OCI-M1 (cell line): ENCODE data around the gene HHATL.

Experiments
- DNase-seq: peaks from one replicate; lab custom pipeline; 2025; lab: John Stamatoyannopoulos, UW

The HHATL gene, protein sequence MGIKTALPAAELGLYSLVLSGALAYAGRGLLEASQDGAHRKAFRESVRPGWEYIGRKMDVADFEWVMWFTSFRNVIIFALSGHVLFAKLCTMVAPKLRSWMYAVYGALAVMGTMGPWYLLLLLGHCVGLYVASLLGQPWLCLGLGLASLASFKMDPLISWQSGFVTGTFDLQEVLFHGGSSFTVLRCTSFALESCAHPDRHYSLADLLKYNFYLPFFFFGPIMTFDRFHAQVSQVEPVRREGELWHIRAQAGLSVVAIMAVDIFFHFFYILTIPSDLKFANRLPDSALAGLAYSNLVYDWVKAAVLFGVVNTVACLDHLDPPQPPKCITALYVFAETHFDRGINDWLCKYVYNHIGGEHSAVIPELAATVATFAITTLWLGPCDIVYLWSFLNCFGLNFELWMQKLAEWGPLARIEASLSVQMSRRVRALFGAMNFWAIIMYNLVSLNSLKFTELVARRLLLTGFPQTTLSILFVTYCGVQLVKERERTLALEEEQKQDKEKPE

DNA sequence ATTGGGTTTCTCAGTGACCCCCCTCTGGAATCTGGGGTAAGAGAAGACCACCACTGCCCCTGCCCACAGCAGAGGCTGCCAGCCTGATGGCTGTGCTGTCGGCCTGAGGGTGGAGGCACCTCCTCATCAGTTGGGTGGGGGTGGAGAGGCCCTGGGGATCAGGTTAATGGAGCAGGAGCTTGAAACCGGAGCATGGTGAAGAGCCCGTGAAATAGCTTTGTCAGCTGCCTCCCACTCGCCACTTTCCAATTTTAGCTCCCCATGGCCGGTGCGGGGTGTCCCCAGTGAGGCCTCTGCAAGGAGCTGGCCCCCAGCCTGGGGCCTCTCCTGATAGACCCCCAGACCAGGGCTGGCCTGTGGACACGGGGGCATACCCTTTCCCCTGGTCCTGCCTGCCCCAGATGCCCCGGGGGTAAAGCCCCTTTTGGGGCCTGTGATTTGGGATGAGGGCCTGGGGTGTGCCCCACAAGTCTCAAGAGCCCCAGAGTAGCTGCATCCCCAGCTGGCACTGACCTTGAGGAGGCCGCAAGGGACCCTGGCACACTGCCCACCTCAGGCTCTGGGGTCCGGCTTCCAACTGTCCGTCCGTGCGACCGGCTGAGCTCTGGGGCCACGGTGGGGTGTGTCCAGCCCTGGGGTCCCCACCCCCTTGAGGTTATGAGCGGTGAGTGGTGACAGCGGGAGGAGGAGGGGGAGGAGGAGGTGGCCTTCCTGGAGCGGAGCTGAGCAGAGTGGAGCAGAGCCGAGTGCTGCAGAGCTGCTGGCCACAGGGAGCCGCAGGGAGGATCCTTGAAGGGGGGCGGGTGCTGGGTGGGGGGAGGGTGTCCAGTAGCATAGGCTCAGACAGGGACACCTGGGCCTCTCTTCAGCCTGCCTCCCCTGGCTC is at the start of gene HHATL:
TSS of gene HHATL (minus strand) at position 733 of the 886 bp plus-strand sequence. CDS start 1,972 bp downstream, outside the sequence.
- no peak for DNase-seq

DNA sequence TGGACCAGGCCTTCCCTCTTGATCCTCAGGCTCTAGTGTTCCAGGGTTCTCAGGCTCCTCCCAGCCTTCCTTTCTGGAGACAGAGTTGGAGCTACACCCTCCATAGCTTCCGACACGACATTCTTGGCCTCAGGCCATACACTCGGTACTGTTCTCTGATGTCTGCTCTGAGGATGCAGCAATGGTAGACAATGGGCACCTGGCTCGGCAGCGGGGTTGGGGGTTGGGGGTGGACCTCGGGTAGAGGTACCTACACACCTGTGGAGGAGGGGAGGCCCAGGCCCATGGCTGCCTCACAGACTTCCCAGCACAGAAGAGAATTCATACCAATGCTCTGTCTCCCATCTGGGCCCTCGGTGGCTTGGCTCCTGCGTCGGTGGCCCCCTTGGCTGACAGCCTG is 49.0 kb upstream of the HHATL start:
- no peak for DNase-seq

DNA sequence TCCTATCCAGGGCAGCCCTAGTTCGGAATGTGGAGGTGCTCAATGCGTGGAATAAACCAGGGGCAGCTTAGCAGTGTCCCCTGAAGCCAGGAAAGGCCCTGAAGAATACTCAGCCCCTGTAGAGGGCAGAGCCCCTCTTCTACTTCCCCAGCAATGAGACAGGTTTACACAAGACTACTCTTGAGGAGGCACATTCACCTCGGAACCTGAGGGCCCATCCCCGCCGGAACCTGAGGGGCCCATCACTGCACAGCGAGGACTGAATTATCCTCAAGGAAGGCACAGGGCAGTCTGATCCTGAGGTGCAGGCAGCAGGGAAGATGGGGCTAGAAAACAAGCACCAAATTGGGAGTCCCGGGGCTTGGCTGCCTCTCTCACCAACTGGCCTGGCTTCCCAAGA is 48.2 kb upstream of the HHATL start:
- DNase-seq, result no peak

DNA sequence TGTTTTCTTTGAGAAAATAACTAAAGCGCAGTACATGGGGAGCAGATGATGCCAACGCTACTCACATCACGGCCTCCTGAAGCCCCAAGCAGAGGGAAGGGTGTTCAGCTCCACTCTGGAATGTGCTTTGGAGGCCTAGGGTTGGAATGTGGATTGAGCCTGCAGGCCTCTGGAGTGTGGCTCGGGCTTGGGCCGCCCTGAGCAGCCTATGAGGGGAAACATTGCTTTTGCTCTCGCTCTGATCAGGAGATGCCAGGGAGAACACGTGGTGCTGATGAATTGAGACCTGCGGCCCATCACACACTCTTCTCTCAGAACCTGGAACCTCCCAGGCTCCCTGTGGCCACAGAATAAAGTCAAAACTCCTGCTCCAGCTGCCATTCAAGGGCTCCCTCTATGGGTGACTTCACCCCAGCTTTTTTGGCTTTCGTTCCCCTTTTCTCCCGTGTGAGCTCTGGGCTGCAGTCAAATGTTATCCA is 47.2 kb upstream of the HHATL start:
- DNase-seq, result peak; percentile 68

DNA sequence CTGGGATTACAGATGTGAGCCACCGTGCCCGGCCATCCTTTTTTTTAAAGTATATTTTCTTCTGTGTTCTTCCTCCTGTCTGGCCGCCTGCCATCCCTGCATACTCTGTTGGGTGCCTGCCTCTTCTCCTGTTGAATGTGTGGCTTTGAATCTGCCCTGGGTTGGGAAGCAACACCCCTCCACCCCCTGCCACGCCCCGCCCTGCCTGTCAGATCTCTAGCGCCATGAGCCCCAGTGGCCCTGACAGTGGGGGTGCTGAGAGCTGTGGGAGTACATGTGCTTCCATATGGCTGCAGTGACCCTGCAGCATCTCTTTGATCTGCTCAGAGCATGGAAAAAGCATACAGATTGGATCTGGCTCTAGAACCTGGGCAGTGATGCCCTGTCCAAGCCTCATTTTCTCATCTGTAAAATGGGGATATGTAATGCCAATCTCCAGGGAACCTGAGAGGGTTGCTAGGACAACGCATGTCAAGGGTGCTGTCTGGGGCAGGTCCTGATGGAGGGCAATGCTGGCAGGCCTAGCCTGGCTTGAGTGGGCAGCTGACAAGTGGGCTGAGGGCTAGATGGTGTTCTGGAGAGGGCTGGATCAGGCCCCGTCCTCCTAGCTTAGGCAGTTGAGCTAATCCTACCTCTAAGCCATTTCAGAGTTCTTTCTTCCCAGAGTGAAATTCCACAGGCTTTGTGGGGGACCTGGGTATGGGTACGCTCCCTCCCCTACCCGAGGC is 46.6 kb upstream of the HHATL start:
- no peak for DNase-seq

DNA sequence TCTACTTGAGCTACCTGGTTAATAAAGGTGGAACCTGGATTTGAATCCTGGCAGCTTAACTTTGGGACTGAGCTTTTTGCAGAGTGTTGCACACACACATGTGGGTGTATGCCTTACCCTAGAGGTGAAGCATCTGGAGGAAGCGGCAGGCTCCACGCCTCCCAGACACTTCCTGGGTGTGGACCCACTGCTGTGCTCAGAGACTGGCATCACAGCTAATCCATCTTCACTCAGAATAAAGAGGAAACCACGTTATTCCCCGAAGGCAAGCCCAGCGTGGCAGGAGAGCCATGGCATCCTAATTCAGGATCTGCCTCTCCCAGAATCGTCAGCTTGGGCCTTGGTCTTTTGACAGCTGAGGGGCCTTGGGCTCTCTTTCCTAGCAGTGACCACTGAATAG is 45.0 kb upstream of the HHATL start:
- DNase-seq, result no peak

DNA sequence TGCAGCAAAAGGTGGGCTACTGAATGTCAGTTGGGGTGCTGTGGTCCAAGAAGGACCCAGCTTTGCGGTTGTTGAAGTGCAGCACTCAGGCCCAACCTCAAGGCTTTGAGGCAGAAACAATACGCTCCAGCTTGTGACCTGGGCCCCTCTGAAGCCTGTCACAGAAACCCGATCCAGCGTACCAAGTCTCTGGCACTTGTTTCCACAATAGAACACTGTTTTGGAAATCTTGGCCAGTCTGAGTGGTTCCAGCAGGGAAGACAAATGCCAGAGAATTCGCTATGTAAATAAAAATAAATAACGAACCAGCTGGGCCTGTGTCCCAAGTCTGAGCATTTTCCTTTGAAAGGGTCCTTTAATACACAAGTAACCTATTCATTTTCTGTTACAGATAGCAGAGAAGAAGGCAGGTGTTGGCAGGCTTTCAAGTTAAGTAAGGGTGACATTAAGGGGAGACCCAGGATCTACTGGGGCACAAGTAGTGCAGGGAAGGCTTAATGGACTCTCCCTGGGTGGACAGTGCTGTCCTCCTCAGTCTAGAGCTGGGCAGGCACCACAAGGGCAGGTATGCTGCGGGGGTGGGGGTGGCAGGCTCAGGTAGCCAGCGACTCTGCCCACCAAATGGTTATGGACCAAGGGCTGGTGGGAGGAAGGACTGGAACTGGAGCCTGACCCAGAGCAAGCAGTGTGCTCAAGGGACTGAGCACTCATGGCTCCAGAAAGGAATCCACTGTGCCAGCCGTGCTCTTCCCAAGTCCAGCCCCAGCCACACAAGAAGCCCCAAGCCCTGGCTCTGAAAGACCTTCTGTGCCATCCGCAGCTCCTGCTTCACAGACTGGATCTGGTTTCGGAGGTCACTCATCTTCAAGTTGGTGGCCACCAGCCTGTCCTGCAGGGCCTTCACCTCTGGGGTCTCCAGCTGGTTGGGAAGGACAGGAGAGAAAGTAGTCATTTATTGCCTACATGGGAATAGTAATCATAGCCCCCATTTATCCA is 44.2 kb upstream of the HHATL start:
- DNase-seq, result no peak

DNA sequence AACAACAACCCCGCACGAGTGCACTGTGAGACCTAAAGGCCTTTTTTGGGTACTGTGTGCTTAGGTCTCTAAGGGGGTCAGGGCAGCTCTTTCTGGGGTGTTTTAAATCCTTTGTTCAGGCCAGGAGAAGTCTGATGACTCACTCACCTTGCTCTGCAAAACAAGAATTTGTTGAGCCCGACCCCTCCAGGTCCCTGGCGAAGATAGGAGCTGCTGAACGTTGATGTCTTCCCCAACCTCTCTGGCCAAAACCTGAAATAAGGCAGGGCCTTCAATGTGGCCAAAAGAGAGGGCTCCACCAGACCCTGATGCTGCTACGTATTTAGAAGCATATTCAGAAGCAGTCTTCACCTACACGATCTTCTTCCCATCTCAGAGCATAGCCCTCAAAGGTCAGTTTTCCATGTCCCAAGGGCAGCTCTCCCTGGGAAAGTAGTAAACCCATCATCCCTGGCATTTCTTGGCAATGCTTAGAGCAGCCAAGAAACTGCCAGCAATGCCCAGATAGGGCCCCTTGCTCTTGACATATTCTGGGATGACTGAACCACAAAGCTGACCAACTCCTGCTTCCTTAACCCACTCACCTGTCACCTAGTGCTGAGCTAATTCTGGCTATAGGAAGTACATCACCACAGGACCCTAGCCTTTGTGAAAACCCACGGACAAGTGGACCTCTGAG is 43.3 kb upstream of the HHATL start:
- DNase-seq, result no peak

DNA sequence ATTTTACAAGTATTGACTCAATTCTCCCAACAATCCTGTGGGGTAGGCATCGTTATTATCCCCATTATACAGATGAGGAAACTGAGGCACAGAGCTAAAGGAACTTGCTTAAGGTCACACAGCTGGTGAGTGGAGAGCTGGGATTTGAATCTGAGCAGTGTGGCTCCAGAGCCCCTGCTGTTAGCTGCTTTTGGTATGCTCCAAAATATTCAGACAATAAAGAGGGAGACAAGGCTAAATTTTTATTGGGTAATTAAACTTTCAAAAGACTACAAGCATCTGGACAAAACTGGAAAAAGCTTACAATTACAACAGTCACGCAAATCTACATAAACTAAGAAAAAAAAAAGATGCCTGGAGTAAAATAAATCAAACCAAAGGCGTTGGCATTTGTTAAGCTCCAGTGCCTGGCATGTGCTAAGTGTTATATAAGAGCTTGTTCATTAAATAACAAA is 42.7 kb upstream of the HHATL start:
- no peak for DNase-seq

DNA sequence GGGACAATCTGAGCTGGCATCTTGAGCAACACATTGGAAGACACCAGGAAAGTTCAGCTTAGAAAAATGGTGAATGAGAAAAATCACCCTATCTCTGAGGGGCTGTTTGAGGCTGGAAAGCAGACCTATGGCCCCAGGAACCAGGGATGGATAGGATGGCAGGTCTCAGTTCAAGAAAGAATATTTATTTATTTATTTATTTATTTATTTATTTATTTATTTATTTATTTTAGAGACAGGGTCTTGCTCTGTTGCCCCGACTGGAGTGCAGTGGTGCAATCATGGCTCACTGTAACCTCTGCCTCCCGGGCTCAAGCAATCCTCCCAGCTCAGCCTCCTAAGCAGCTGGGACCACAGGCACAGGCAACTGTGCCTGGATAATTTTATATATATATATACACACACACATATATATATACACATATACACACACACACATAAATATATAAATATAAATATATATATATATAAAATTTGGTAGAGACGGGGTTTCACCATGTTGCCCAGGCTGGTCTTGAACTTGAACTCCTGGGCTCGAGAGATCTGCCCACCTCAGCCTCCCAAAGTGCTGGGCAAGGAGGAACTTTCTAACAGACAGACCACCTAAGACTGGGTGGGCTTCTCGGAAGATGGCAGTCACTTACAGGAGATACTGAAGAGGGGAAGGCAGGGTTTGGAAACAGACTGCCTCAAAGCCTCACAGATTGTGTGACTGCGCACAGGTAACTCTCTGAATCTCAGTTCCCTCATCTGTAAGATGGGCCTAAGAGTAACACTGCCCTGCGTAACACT is 40.8 kb upstream of the HHATL start:
- DNase-seq, result no peak

DNA sequence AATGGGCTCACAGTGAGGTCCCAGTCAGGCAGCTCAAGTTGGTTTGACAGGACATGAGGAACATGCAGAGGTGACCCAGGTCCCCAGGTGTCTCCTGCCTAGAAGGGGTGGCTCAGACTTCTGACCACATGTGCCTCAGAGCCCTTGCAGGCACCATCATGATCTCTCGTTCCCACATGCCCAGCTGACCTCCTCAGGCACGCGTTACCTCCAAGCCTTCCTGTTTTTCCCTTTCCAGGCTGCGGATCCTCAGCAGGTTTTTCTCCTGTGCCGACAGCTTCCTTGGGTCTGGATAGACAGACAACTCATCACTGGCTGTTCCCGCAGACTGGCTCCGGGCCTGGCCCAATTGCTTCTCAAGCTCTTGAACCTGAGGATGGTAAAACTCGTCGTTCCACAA is 40.1 kb upstream of the HHATL start:
- DNase-seq, result no peak

DNA sequence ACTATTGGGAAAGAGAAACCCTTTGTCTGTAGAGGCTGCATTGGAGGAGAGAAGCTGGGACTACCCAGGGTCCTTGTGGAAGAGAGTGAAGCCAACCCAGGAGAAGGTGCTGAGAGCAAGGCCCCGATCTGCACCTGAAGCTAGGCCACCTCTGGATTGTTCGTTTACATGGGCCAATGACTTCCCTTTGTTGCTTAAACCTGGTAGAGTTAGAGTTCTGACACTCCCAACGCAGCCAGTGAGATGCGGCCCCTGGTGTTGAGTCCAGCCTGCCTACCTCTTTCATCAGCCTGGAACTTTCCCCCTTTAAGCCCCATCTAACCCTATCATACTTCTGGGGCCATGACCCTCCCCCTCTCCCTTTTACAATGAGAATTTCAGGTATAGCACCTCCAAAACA is 39.7 kb upstream of the HHATL start:
- no peak for DNase-seq

DNA sequence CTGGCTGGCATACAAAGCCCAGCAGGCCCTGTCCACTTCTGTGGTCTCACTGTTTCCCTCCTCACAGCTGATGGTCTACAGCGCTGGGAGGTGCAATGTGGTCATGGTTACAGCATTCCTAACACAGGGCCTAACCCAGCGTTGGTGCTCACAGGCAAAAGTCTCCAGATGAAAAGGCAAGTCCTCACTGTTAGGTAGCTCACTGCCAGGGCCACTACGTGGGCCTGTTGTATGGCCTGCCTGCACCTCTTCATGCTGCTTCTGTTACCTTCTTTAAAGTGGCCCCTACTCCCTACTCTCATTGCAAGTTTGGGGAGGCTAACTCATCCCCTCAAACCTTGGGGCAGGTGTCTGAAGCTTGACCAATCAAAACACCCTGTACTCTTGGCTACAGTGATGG is 39.2 kb upstream of the HHATL start:
- DNase-seq, result no peak

DNA sequence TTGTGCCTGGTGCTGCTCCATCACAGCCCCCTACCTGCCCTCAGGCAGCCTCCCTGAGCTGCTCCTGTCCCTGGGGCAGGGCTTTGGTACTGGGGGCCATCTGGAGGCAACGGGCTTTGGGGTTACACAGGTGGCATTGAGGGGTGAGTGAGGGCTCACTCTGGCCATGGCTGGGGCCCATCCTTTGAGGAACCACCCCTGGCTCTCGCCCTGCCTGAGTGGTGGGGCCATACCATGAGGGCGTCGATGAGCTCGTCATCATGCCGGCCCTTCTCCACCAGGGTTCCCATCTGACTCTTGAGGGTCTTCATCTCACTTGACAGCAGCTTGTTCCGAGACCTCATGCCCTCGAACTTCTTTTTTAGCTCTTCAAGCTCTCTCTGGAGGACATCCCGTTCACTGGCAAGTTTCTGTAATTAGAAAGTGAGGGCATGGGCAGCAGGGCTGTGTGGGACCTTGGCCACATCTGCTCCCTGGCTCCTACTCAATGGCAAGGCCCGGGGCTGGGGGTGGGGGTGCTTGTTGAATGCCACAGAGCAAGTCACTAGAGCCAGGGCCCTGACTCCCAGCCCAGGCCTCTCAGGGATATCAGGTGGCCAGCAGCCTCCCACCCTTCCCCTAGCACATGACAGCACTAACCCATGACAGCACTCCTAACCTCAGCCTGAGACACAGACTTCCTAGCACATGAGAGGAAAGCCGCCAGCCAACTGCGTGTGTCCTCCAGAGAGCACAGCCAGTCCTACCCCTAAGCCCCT is 37.0 kb upstream of the HHATL start:
- peak; percentile 5 for DNase-seq

DNA sequence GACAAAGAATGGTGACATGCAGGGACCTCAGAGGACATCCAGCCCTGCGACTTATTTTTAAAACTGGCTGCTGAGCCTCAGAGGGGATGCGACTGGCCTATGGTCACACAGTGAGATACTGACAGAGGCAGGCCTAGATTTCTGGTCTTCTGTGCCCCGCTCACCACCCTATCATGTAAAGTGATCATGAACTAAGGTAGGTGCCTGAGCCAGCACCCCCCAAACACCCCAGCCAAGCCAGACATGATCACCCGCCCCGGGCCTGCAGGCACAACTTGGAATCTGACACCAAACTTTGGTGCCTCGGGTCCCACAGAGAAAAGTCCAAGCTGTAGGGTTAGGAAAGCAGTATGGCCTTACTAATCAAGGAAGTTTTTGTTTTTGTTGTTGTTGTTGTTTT is 33.9 kb upstream of the HHATL start:
- DNase-seq, result no peak

DNA sequence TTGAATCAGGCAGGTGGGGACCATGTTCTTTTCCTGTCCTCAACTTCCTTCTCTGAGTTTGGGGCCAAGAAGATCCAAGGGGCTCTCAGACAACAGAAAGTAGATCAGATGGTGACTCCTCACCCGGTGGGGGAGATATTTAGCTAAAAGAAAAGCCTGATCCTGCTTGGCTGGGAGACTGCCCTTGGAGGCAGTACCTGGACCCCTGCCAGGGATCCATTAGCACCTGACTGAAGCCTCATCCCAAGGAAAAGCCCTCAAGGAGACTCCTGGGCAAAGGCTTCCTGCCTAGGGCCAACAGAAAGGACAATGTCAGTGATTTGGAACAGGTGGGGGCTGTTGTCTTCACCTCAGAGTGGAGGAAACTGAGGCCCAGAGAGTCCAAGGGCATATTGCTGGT is 33.5 kb upstream of the HHATL start:
- no peak for DNase-seq

DNA sequence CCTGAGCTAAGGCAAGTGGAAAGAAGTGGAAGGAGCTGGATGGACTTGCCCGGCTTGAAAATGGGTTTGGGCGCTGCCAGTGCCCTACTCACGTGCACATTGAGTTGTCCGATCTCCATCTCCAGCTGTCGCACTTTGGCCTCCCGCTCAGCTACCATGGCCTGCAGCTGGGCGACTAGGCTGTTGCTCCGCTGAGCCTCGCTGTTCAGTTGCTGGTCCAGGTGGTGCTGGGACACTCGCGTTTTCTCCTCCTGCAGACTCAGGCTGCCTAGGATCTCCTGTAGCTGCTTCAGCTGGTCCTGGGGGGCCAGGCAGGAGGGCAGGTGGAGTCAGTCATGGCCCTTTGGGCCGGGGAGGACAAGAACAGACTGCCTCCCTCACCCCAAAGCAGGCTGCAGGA is 33.0 kb upstream of the HHATL start:
- no peak for DNase-seq

DNA sequence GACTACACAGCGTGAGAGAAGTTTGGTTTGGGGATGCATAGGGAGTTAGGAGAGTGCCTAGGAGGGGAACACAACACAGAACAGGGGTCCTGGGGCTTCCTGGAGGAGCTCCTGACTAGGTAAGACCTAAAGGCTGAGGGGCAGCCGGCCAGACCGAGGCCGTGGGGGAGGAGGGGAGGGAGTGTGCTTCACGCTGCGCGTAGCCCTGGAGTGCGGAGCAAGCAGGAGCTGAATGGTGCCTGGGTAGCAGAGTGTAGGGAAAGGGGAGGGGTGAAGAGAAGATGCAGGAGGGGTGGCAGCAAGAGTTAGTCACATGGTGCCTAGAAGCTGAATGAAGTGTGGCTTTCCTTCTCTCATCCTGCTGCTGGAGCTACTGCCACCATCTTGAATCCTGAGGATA is 32.4 kb upstream of the HHATL start:
- no peak for DNase-seq
